ENCODE data around the gene EEIG1. TPM values are rescaled to one million over a fixed set of nuclear protein-coding genes. Genes with fewer than 3 reads are reported as not detected.

The EEIG1 gene
- total RNA-seq, 1 donor from 2014 or later, result 61.1 TPM

- Mint-ChIP-seq H3K4me1 (ENCODE audit: unreplicated experiment) (peaks cover 42% of the 10 kb centered on the region), H3K27ac (peak overlapping the region; percentile 38)
Measured at GRCh38 chr9:127960410-127961154, 20.2 kb downstream of the EEIG1 start.

GRCh38 chr9:127959841-127960409 lies 20.9 kb downstream of the EEIG1 start:
- Mint-ChIP-seq H3K36me3 (peaks cover 7% of the 10 kb centered on the region), H3K4me1 (ENCODE audit: unreplicated experiment) (peaks cover 40% of the 10 kb centered on the region), H3K27me3 (no peaks in the 10 kb centered on the region), H3K27ac (peak overlapping the region; percentile 38), H3K9me3 (no peaks in the 10 kb centered on the region), H3K4me3 (peak overlapping the region; percentile 16)
- TF ChIP-seq CTCF (conservative IDR thresholded peaks at IDR 0.05), result no peak
- no peak for DNase-seq (ENCODE audit: extremely low spot score, unreplicated experiment)

More at GRCh38 chr9:127960410-127961154, 20.2 kb downstream of the EEIG1 start:
- no peak for DNase-seq (ENCODE audit: extremely low spot score, unreplicated experiment)
- no peak for TF ChIP-seq CTCF (conservative IDR thresholded peaks at IDR 0.05)
- peak overlapping the region; percentile 16 for H3K4me3 Mint-ChIP-seq
- no peaks in the 10 kb centered on the region for H3K9me3 Mint-ChIP-seq
- no peaks in the 10 kb centered on the region for H3K27me3 Mint-ChIP-seq
- H3K36me3 Mint-ChIP-seq, result peaks cover 13% of the 10 kb centered on the region

GRCh38 chr9:127959398-127959797 lies 21.4 kb downstream of the EEIG1 start:
- Mint-ChIP-seq H3K27ac (no peak overlapping the region), H3K4me1 (ENCODE audit: unreplicated experiment) (peaks cover 40% of the 10 kb centered on the region), H3K27me3 (no peaks in the 10 kb centered on the region), H3K4me3 (no peak overlapping the region), H3K36me3 (peaks cover 7% of the 10 kb centered on the region), H3K9me3 (no peaks in the 10 kb centered on the region)
- no peak for TF ChIP-seq CTCF (conservative IDR thresholded peaks at IDR 0.05)
- no peak for DNase-seq (ENCODE audit: extremely low spot score, unreplicated experiment)

GRCh38 chr9:127958728-127959127 lies 22.1 kb downstream of the EEIG1 start:
- no peak overlapping the region for H3K27ac Mint-ChIP-seq
- H3K9me3 Mint-ChIP-seq, result no peaks in the 10 kb centered on the region
- no peak for TF ChIP-seq CTCF (conservative IDR thresholded peaks at IDR 0.05)
- H3K4me3 Mint-ChIP-seq, result no peak overlapping the region
- DNase-seq (ENCODE audit: extremely low spot score, unreplicated experiment), result no peak
- H3K27me3 Mint-ChIP-seq, result no peaks in the 10 kb centered on the region
- peaks cover 39% of the 10 kb centered on the region for H3K4me1 Mint-ChIP-seq (ENCODE audit: unreplicated experiment)
- H3K36me3 Mint-ChIP-seq, result peaks cover 7% of the 10 kb centered on the region

GRCh38 chr9:127955294-127956015 lies 25.3 kb downstream of the EEIG1 start:
- peak; percentile 57 for TF ChIP-seq CTCF (conservative IDR thresholded peaks at IDR 0.05)
- Mint-ChIP-seq H3K36me3 (peaks cover 7% of the 10 kb centered on the region), H3K4me1 (ENCODE audit: unreplicated experiment) (peaks cover 27% of the 10 kb centered on the region), H3K9me3 (no peaks in the 10 kb centered on the region), H3K4me3 (peak overlapping the region; percentile 68), H3K27me3 (no peaks in the 10 kb centered on the region), H3K27ac (peak overlapping the region; percentile 89)
- DNase-seq (ENCODE audit: extremely low spot score, unreplicated experiment), result no peak

Data from type B pancreatic cell (in vitro differentiated cells).